Left lung (tissue), 10 donors: ENCODE measurements around the gene IL34. TPM values are rescaled to one million over a fixed set of nuclear protein-coding genes. Genes with fewer than 3 reads are reported as not detected.
A peak's percentile ranks its signal among the peaks of the same experiment; 100 is the strongest.

Experiments used
- ATAC-seq: fragments of 200-7000 bp; cut with Tn5 transposase; one replicate; pipeline ENCODE4 v1.9.1; 2020; ENCODE audit warnings: moderate library complexity
- DNase-seq, 4 donors: peaks; one replicate each; pipeline ENCODE4 v3.0.0-alpha.2; 2013 to 2020
- H3K27ac ChIP-seq, 2 donors: fragments of 200-600 bp; sonication (generic) in 1 of 2; one replicate each; pipeline versions ENCODE4 v1.5.0 to v1.8.0; 2020 to 2021
- H3K27me3 ChIP-seq, 2 donors: fragments of 200-600 bp; sonication (generic) in 1 of 2; one replicate each; pipeline versions ENCODE4 v1.5.0 to v1.8.0; 2020 to 2021
- H3K36me3 ChIP-seq, 2 donors: fragments of 200-600 bp; sonication (generic) in 1 of 2; one replicate each; pipeline versions ENCODE4 v1.5.0 to v1.8.0; 2020 to 2021
- H3K4me1 ChIP-seq, 2 donors: fragments of 200-600 bp; one replicate each; pipeline ENCODE4 v1.8.0; 2021
- H3K4me3 ChIP-seq, 2 donors: fragments of 200-600 bp; sonication (generic) in 1 of 2; one replicate each; pipeline versions ENCODE4 v1.5.0 to v1.8.0; 2020 to 2021; ENCODE audit warnings: mild to moderate bottlenecking in 1 of 2
- H3K9me3 ChIP-seq, 2 donors: fragments of 200-600 bp; sonication (generic) in 1 of 2; one replicate each; pipeline versions ENCODE4 v1.5.0 to v1.8.0; 2020 to 2021
- intact Hi-C, 2 donors: fragments of 100-400 bp; cut with DNase I; formaldehyde crosslinking; loops; one replicate each; pipeline versions ENCODE4 v1.11.2 to v1.14.2; 2022
- polyA plus RNA-seq, 6 donors: library from polyadenylated mRNA; unstranded; fragments of 120-200 nt; gene quantifications; one replicate each; pipeline ENCODE4 v1.2.1, GENCODE V29; 2013; ENCODE audit not compliant: insufficient read length in 6 of 6
- total RNA-seq, 2 donors: library from RNA; stranded (reverse); fragmentation: NEBNext Ultra II Directional; extraction: Animal tissue kit (Norgen Biotek cat#: 25700); gene quantifications; one replicate each; pipeline ENCODE4 v1.2.1, GENCODE V29; 2021
- TF ChIP-seq, protein P1 (sequence below), 2 donors: fragments of 200-600 bp; sonication (generic) in 1 of 2; IDR thresholded peaks; one replicate each; pipeline versions ENCODE4 v1.5.0 to v1.8.0; 2021; ENCODE audit warnings: antibody characterized with exemption in 2 of 2
- donor health status: DM: no; HTN: yes; CAD: no.
- donor health status: DM: no; HTN: no; CAD: no.

IL34 gene
- total and polyA plus RNA-seq, 8 donors: 0.24 to 4.1 (median 0.45) TPM

DNA sequence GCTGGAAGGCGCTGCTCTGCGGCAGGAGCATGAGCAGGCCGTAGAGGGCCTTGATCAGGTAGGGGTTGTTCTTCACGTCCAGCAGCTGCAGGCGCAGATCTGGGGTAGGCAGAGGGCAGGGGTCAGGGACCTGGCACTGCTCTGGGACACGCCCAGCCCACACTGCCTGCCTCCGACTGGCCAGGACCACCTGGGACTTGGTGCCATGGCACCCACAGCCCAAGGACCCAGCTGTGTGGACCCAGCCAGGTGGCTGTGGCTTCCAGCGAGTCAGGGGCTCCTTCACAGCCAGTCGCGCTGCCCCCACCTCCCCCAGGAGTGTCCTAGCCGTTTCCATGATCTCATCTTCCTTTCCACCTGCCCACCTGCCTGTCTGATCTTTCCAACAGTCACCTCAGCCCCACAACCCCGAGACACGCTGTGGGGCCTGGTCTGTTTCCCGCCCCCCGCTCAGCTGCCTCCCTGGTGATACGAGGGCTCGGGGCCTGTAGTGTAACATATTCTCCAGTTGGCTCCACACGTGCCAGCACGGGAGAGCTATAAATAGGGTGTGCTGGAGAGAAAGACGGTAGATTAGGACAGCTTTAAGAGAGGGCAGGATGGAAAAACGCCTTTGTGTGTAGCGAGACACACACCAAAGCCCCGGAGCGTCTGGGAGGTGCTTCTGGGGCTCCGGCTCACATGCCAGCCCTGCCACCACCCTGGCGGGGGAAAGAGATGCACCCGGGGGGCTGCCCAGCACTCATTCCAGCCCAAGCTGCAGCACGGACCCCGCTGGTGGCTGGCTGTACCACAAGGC lies 46.7 kb downstream of the IL34 start:
- H3K4me3 ChIP-seq: no peak overlapping the region
- TF ChIP-seq, protein P1, sequence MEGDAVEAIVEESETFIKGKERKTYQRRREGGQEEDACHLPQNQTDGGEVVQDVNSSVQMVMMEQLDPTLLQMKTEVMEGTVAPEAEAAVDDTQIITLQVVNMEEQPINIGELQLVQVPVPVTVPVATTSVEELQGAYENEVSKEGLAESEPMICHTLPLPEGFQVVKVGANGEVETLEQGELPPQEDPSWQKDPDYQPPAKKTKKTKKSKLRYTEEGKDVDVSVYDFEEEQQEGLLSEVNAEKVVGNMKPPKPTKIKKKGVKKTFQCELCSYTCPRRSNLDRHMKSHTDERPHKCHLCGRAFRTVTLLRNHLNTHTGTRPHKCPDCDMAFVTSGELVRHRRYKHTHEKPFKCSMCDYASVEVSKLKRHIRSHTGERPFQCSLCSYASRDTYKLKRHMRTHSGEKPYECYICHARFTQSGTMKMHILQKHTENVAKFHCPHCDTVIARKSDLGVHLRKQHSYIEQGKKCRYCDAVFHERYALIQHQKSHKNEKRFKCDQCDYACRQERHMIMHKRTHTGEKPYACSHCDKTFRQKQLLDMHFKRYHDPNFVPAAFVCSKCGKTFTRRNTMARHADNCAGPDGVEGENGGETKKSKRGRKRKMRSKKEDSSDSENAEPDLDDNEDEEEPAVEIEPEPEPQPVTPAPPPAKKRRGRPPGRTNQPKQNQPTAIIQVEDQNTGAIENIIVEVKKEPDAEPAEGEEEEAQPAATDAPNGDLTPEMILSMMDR (IDR thresholded peaks at IDR 0.05): no peak
- DNase-seq (peak in 1 of 4 donors; percentile 68), ATAC-seq (no peak)
- H3K36me3 ChIP-seq: peaks cover 0 to 21% of the 10 kb centered on the region in 2 donors
- H3K4me1 ChIP-seq: peaks cover 64 to 90% of the 10 kb centered on the region in 2 donors
- peak overlapping the region in 1 of 2 donors; percentile 87 for H3K27ac ChIP-seq
- H3K9me3 ChIP-seq: no peaks in the 10 kb centered on the region
- no peaks in the 10 kb centered on the region for H3K27me3 ChIP-seq
- intact Hi-C loops: no loop called here

DNA sequence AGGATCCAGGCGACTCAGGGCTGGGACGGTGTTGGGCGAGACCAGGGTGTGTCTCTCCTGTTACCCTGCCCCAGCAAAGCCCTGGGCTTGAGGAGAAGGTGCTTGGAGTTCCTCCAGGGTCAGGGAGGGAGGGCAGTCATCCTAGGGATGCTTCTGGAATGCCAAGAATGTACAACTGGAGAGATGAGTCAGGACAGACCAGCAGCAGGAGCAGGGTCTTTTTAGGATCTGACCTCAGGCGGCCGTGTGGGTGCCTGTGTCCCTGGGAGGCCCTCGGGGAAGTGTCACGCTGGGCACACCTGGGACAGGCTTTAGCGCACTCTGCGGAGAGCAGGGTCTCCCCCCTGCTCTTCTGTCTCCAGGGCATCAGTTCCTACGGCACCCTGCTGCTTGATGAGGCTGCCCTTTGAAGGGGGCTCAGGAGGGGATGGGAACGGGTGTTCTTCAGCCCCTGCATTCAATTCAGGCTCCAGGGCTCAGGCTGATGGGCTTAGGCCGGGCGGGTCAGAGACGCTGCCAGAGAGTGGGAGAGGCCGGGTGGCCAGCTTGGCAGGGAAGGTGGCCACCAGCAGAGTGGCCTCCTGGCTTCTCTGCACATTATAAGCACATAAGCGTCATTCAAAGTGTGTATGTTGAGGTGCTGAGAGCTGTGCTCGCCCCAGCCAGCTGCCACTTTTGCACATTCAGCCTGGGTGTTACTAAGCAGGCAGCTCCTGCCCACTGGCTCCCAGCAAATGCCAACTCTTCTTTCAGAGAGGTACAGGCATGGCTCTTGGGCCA lies 47.9 kb downstream of the IL34 start:
- DNase-seq: no peak
- Histone ChIP-seq H3K27ac (no peak overlapping the region), H3K4me3 (no peak overlapping the region), H3K9me3 (no peaks in the 10 kb centered on the region), H3K27me3 (no peaks in the 10 kb centered on the region), H3K4me1 (peaks cover 52 to 78% of the 10 kb centered on the region in 2 donors), H3K36me3 (peaks cover 0 to 32% of the 10 kb centered on the region in 2 donors)
- intact Hi-C loops: no loop called here
- ATAC-seq: no peak
- TF ChIP-seq, protein P1 (IDR thresholded peaks at IDR 0.05): no peak

DNA sequence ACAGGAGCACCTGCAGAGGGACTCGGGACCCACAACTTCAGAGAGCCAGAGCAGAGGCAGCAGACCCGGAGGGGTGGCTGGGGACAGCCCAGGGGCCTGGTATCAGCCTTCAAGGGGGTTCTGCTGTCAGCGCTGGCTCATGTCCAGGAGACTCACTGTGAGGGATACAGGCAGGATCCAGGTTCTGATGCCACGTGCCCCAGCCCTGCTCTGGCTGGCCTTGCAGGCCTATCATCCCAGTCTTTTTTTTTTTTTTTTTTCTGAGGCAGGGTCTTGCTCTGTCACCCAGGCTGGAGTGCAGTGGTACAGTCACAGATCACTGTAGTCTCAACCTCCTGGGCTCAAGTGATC lies 48.5 kb downstream of the IL34 start:
- DNase-seq: peak in 1 of 4 donors; percentile 11
- Histone ChIP-seq H3K4me1 (peaks cover 48 to 73% of the 10 kb centered on the region in 2 donors), H3K27me3 (no peaks in the 10 kb centered on the region), H3K9me3 (no peaks in the 10 kb centered on the region), H3K4me3 (no peak overlapping the region), H3K36me3 (peaks cover 0 to 38% of the 10 kb centered on the region in 2 donors), H3K27ac (no peak overlapping the region)
- ATAC-seq: no peak
- intact Hi-C loops: no loop called here
- TF ChIP-seq, protein P1 (IDR thresholded peaks at IDR 0.05): no peak

DNA sequence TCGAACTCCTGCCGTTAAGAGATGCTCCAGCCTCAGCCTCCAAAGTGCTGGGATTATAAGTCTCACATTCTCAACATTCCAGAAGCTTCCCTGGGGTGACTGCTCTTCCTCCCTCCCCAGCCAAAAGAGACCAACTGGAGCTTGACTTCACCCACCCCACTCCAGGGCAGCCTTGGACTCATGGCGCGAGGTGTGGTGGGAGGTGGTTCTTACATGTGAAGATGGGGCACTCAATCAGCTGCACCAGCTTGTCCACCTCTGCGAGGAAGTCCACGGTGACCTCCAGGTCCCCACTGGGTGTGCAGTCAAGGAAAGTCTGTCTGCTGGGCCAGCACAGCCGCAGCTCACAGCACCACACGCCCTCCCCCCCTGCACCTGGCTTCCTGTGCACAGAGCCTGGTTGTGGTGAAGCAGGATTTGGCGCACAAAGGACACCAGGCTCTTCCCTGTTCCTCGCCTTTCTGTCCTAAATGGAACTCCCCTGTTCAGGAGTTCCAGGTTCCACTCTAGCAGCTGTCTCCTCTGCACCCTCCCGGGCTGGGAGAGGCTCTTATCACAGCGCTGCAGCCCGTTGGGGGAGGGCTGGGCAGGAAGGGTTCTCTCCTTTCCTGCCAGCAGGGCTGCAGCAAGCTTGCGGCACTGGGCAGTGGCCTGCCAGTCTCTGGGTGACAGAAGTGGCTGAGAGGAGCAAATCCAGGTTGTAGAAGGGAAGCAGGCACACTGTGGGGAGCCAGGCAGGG lies 49.1 kb downstream of the IL34 start:
- H3K27me3 ChIP-seq: no peaks in the 10 kb centered on the region
- H3K4me1 ChIP-seq: peaks cover 48 to 73% of the 10 kb centered on the region in 2 donors
- peak overlapping the region; percentile 36 to 39 for H3K27ac ChIP-seq
- intact Hi-C loops: no loop called here
- peaks cover 0 to 38% of the 10 kb centered on the region in 2 donors for H3K36me3 ChIP-seq
- ATAC-seq (peak; percentile 71), DNase-seq (peak in 1 of 4 donors; percentile 74)
- TF ChIP-seq, protein P1 (IDR thresholded peaks at IDR 0.05): peak in 1 of 2 donors; percentile 16
- H3K4me3 ChIP-seq: no peak overlapping the region
- H3K9me3 ChIP-seq: no peaks in the 10 kb centered on the region
